AG04449 (cell line): Measurements from ENCODE around the gene MGLL.
"Not testable (repeated sequence)": the region's sequence is repeated elsewhere in the genome, so short reads cannot be mapped to it uniquely, and the experiment has no call there.

Experiments
- CTCF ChIA-PET: fragments of 350-600 bp; formaldehyde crosslinking; extraction: SDS; loops from one replicate; lab custom pipeline; 2021; ENCODE audit warnings: antibody characterized with exemption; lab: Yijun Ruan, JAX
- POLR2A ChIA-PET: fragments of 400-600, 350-600 bp; formaldehyde crosslinking; extraction: SDS; loops from one replicate; lab custom pipeline; 2020; ENCODE audit warnings: antibody characterized with exemption, inconsistent platforms; lab: Yijun Ruan, JAX
- DNase-seq: peaks from one replicate; pipeline ENCODE4 v3.0.0-alpha.2; 2010; ENCODE audit warnings: low read depth, low spot score
- H3K4me3 ChIP-seq: 2 replicates; pipeline ENCODE4 v1.5.1; 2011; ENCODE audit warnings: low read depth, mild to moderate bottlenecking, control low read depth, low read length
- TF ChIP-seq, protein P1 (sequence below): IDR thresholded peaks from one replicate; pipeline ENCODE4 v1.5.1; 2011; ENCODE audit warnings: mild to moderate bottlenecking, moderate library complexity, low read length, control low read depth, inconsistent platforms; ENCODE audit not compliant: insufficient read depth; ENCODE audit errors: missing control alignments

The MGLL gene

GRCh38 chr3:127685708-127686511 is 136.4 kb downstream of the MGLL start:
- no peak overlapping the region for H3K4me3 ChIP-seq
- no peak for DNase-seq
- CTCF ChIA-PET: no interaction called here
- TF ChIP-seq, protein P1, sequence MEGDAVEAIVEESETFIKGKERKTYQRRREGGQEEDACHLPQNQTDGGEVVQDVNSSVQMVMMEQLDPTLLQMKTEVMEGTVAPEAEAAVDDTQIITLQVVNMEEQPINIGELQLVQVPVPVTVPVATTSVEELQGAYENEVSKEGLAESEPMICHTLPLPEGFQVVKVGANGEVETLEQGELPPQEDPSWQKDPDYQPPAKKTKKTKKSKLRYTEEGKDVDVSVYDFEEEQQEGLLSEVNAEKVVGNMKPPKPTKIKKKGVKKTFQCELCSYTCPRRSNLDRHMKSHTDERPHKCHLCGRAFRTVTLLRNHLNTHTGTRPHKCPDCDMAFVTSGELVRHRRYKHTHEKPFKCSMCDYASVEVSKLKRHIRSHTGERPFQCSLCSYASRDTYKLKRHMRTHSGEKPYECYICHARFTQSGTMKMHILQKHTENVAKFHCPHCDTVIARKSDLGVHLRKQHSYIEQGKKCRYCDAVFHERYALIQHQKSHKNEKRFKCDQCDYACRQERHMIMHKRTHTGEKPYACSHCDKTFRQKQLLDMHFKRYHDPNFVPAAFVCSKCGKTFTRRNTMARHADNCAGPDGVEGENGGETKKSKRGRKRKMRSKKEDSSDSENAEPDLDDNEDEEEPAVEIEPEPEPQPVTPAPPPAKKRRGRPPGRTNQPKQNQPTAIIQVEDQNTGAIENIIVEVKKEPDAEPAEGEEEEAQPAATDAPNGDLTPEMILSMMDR: no peak
- POLR2A ChIA-PET: interaction anchor here (0.6 kb wide), 1 partner anchor 98 kb away, joined by 3 read pairs; no protein-coding TSS in a partner anchor

- POLR2A ChIA-PET: interaction anchor here (0.6 kb wide), 1 partner anchor 98 kb away, joined by 3 read pairs; no protein-coding TSS in a partner anchor
- no peak for DNase-seq
- H3K4me3 ChIP-seq: no peak overlapping the region
- TF ChIP-seq, protein P1: no peak
- CTCF ChIA-PET: interaction anchor here (1.3 to 7.0 kb wide), 2 partner anchors 7 to 138 kb away, joined by 4 to 87 read pairs; no protein-coding TSS in a partner anchor
Observed at GRCh38 chr3:127684871-127685707, 137.2 kb downstream of the MGLL start.

- ChIA-PET CTCF (interaction anchor here (1.0 to 7.0 kb wide), 4 partner anchors 10 to 288 kb away, joined by 3 to 87 read pairs (median 8); no protein-coding TSS in a partner anchor), POLR2A (interaction anchor here (1.0 kb wide), 1 partner anchor 140 kb away, joined by 5 read pairs; the partner anchor contains the start of gene MGLL)
- H3K4me3 ChIP-seq: no peak overlapping the region
- DNase-seq: no peak
- TF ChIP-seq, protein P1: no peak
Observed at GRCh38 chr3:127682561-127682960, 139.8 kb downstream of the MGLL start.

DNA sequence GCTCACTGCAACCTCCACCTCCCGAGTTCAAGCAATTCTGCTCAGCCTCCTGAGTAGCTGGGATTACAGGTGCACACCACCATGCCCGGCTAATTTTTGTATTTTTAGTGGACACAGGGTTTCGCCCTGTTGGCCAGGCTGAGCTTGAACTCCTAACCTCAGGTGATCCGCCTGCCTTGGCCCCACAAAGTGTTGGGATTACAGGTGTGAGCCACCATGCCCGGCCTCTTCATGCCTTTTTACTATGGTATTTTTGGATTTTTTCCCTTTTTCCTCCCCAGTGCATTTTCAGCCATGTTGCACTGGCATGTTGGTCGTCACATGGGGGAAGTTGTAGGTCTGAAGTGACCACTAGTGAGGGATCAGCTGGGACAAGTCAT is 140.2 kb downstream of the MGLL start:
- CTCF ChIA-PET: interaction anchor here (1.6 to 7.0 kb wide), 3 partner anchors 10 to 289 kb away, joined by 3 to 87 read pairs (median 11); no protein-coding TSS in a partner anchor
- POLR2A ChIA-PET, DNase-seq, H3K4me3 ChIP-seq: not testable (repeated sequence)

- ChIA-PET CTCF (interaction anchor here (0.6 to 7.0 kb wide), 5 partner anchors 12 to 290 kb away, joined by 3 to 87 read pairs (median 3); no protein-coding TSS in a partner anchor), POLR2A (no interaction called here)
- TF ChIP-seq, protein P1: no peak
- H3K4me3 ChIP-seq: no peak overlapping the region
- no peak for DNase-seq
Observed at GRCh38 chr3:127680798-127681221, 141.5 kb downstream of the MGLL start.

- H3K4me3 ChIP-seq: no peak overlapping the region
- POLR2A ChIA-PET: no interaction called here
- CTCF ChIA-PET: interaction anchor here (1.0 to 7.0 kb wide), 4 partner anchors 12 to 140 kb away, joined by 3 to 87 read pairs (median 3); no protein-coding TSS in a partner anchor
- no peak for DNase-seq
- TF ChIP-seq, protein P1: no peak
Observed at GRCh38 chr3:127680146-127680661, 142.1 kb downstream of the MGLL start.
